Measurements from ENCODE around the gene RCOR2.
A peak's percentile ranks its signal among the peaks of the same experiment; 100 is the strongest.

RCOR2 gene

GRCh38 chr11:63907063-63907462 lies 9.9 kb downstream of the RCOR2 start:
- Histone ChIP-seq H3K4me3 (ENCODE audit: low read depth, low read length) (no peak overlapping the region), H3K36me3 (peaks cover 60% of the 10 kb centered on the region), H3K27ac (peak overlapping the region; percentile 66), H3K27me3 (ENCODE audit: insufficient read depth, low read depth, severe bottlenecking) (no peaks in the 10 kb centered on the region), H3K9me3 (ENCODE audit: severe bottlenecking) (no peaks in the 10 kb centered on the region)
- no peak for DNase-seq
- TF ChIP-seq, protein P1, sequence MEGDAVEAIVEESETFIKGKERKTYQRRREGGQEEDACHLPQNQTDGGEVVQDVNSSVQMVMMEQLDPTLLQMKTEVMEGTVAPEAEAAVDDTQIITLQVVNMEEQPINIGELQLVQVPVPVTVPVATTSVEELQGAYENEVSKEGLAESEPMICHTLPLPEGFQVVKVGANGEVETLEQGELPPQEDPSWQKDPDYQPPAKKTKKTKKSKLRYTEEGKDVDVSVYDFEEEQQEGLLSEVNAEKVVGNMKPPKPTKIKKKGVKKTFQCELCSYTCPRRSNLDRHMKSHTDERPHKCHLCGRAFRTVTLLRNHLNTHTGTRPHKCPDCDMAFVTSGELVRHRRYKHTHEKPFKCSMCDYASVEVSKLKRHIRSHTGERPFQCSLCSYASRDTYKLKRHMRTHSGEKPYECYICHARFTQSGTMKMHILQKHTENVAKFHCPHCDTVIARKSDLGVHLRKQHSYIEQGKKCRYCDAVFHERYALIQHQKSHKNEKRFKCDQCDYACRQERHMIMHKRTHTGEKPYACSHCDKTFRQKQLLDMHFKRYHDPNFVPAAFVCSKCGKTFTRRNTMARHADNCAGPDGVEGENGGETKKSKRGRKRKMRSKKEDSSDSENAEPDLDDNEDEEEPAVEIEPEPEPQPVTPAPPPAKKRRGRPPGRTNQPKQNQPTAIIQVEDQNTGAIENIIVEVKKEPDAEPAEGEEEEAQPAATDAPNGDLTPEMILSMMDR (IDR thresholded peaks at IDR 0.05; ENCODE audit: low read depth, low read length): no peak

DNA sequence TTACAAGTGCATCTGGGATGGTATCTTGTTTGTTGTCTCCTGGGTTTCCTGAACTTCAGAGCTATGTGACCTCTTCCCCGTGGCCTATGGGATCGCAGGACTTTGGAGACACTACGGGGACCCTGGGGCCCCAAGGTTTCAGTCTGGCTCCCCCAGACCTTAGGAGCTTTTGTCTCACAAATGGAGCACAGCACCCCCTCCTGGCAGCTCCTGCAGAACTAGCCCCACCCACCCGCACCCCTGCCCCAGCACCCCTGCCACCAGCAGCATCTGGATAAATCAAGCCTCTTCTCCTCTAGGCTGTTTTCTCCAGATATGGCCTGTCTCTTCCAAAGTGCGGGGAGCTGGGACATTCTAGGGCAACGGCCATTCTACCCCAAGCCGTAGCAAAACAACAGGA lies 10.4 kb downstream of the RCOR2 start:
- H3K27me3 ChIP-seq (ENCODE audit: insufficient read depth, low read depth, severe bottlenecking): no peaks in the 10 kb centered on the region
- peak; percentile 45 for DNase-seq
- peak overlapping the region; percentile 66 for H3K27ac ChIP-seq
- H3K4me3 ChIP-seq (ENCODE audit: low read depth, low read length): no peak overlapping the region
- H3K36me3 ChIP-seq: peaks cover 61% of the 10 kb centered on the region
- TF ChIP-seq, protein P1 (IDR thresholded peaks at IDR 0.05; ENCODE audit: low read depth, low read length): peak; percentile 43; the same call in 1 of the 2 replicates
- H3K9me3 ChIP-seq (ENCODE audit: severe bottlenecking): no peaks in the 10 kb centered on the region

GRCh38 chr11:63906087-63906486 lies 10.9 kb downstream of the RCOR2 start:
- no peak for DNase-seq
- no peaks in the 10 kb centered on the region for H3K27me3 ChIP-seq (ENCODE audit: insufficient read depth, low read depth, severe bottlenecking)
- no peaks in the 10 kb centered on the region for H3K9me3 ChIP-seq (ENCODE audit: severe bottlenecking)
- peaks cover 62% of the 10 kb centered on the region for H3K36me3 ChIP-seq
- TF ChIP-seq, protein P1 (IDR thresholded peaks at IDR 0.05; ENCODE audit: low read depth, low read length): no peak
- no peak overlapping the region for H3K27ac ChIP-seq
- H3K4me3 ChIP-seq (ENCODE audit: low read depth, low read length): no peak overlapping the region

GRCh38 chr11:63905179-63905578 lies 11.8 kb downstream of the RCOR2 start:
- peaks cover 66% of the 10 kb centered on the region for H3K36me3 ChIP-seq
- H3K27ac ChIP-seq: no peak overlapping the region
- no peak for DNase-seq
- no peak overlapping the region for H3K4me3 ChIP-seq (ENCODE audit: low read depth, low read length)
- TF ChIP-seq, protein P1 (IDR thresholded peaks at IDR 0.05; ENCODE audit: low read depth, low read length): no peak
- H3K27me3 ChIP-seq (ENCODE audit: insufficient read depth, low read depth, severe bottlenecking): no peaks in the 10 kb centered on the region
- no peaks in the 10 kb centered on the region for H3K9me3 ChIP-seq (ENCODE audit: severe bottlenecking)

DNA sequence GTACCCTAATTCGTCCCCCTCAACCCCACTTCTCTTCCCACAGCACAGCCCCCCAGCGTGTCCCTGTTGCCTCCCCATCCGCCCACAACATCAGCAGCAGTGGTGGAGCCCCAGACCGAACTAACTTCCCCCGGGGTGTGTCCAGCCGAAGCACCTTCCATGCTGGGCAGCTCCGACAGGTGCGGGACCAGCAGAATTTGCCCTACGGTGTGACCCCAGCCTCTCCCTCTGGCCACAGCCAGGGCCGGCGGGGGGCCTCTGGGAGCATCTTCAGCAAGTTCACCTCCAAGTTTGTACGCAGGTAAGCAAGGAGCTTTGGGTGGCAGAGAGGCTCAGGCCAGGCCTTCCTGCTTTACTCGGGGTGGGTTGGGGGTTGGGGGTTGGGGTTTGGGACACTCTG lies 12.2 kb downstream of the RCOR2 start:
- DNase-seq: no peak
- no peaks in the 10 kb centered on the region for H3K9me3 ChIP-seq (ENCODE audit: severe bottlenecking)
- no peak overlapping the region for H3K27ac ChIP-seq
- peaks cover 67% of the 10 kb centered on the region for H3K36me3 ChIP-seq
- TF ChIP-seq, protein P1 (IDR thresholded peaks at IDR 0.05; ENCODE audit: low read depth, low read length): no peak
- H3K4me3 ChIP-seq (ENCODE audit: low read depth, low read length): no peak overlapping the region
- H3K27me3 ChIP-seq (ENCODE audit: insufficient read depth, low read depth, severe bottlenecking): no peaks in the 10 kb centered on the region

- Histone ChIP-seq H3K27ac (no peak overlapping the region), H3K4me3 (ENCODE audit: low read depth, low read length) (no peak overlapping the region), H3K9me3 (ENCODE audit: severe bottlenecking) (no peaks in the 10 kb centered on the region), H3K27me3 (ENCODE audit: insufficient read depth, low read depth, severe bottlenecking) (no peaks in the 10 kb centered on the region), H3K36me3 (peaks cover 69% of the 10 kb centered on the region)
- DNase-seq: no peak
- TF ChIP-seq, protein P1 (IDR thresholded peaks at IDR 0.05; ENCODE audit: low read depth, low read length): no peak
Observed at GRCh38 chr11:63903884-63904283, 13.1 kb downstream of the RCOR2 start.
